Forelimb muscle (tissue), 1 donor: ENCODE results near the gene NPAS3. TPM values are rescaled to one million over a fixed set of nuclear protein-coding genes. Genes with fewer than 3 reads are reported as not detected.

Experiments
- DNase-seq: peaks from one replicate; pipeline ENCODE4 v3.0.0-alpha.2; 2013; ENCODE audit warnings: low read depth
- polyA plus RNA-seq: library from polyadenylated mRNA; unstranded; fragments of 120-200 nt; gene quantifications from one replicate; pipeline ENCODE4 v1.2.1, GENCODE V29; 2013; ENCODE audit not compliant: insufficient read length

NPAS3 gene
- polyA plus RNA-seq, 1 donor, result 4.0 TPM

DNA sequence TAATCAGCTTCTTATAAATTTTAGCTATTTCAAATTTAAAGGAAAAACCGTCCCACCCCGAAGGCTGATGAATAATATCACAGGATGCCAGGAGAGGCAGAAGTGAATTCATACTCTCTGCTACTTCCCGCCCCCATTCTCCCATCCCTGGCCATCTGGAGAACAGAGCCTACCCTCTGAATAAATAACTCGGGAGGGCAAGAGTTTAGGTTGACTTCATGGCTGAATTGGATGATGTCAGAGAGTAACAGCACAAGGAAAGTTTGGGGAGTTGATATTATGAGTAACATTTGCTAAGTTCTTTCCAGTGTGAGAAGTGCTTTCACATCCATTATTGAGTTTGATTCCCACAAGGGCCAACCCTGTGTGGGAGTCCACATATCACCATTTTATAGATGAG lies 770.6 kb downstream of the NPAS3 start:
- no peak for DNase-seq

- DNase-seq, result no peak
Measured at GRCh38 chr14:33709711-33710110, 771.0 kb downstream of the NPAS3 start.

DNA sequence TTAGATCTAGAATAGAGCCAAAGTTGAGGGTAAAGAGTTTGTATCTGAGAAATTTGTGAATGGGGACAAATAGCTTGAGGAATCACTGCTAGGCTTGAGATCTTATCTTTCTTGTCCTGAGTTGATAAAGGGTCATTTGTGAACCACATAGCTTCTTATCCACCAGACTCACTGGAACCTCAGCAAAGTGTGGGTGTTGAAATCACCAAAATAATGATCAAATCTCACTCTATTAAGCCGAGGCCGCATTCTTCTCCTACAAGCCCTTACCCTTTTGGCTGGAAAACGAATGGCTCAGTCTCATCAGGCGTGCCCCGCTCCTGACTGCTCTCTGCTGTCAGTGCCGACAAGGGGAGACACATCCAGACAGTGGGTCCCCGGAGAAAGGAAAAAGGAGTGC lies 771.6 kb downstream of the NPAS3 start:
- no peak for DNase-seq

GRCh38 chr14:33711194-33711593 lies 772.5 kb downstream of the NPAS3 start:
- no peak for DNase-seq

- no peak for DNase-seq
Measured at GRCh38 chr14:33711811-33712216, 773.1 kb downstream of the NPAS3 start.

GRCh38 chr14:33714527-33715226 lies 776.0 kb downstream of the NPAS3 start:
- no peak for DNase-seq

DNA sequence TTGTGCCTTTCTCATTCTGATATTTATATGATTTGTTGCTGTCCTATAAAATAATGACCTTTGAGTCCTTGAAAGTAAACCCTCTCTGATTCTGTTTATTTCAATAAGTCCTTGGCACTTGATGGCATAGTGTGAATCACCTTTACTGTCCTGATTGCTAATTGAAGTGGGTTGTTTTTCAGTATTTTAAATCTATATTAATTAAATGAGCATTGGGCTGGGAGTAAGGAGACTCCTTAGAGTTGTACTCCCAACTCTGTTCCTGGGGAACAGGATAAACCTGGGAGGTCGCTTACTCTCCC lies 776.5 kb downstream of the NPAS3 start:
- DNase-seq, result no peak

DNA sequence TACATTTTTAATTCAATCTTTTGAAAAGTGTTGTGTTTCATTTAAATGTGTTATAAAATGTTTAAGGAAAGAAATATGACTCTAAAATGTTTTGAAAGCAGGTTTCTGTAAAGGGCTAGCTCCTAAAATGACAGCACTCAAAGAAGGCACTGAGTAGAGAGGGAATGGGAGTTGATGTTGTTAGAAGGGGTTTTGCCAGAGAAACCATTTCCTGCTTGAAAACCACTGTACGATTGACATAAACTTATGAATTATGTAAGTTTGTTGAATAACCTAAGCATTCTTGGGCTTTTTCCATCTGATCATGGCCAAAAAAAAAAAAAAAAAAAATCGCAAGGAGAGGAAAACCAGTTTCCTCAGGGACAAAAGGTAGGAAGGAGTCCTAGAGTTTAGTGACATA lies 778.2 kb downstream of the NPAS3 start:
- no peak for DNase-seq

- DNase-seq, result no peak
Measured at GRCh38 chr14:33717866-33718265, 779.2 kb downstream of the NPAS3 start.

GRCh38 chr14:33720284-33720787 lies 781.7 kb downstream of the NPAS3 start:
- no peak for DNase-seq

GRCh38 chr14:33726685-33727084 lies 788.0 kb downstream of the NPAS3 start:
- no peak for DNase-seq

DNA sequence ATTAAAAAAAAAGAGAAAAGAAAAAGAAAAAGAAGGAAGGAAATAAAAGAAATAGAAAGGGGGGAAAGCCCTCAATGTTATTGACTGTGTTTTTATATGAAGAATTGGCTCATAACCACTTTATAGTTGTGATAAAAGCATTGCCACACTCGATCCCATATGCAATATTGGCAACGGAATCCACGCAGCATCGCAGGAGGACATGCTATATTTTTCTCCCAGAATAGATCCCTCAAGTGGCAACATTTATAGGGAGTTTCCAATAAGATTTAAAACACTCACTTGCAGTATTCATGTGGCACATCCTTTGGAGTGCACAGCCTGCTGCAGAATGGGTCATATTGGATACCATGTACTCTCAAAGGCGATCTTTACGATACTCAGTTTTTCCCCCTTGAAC lies 788.9 kb downstream of the NPAS3 start:
- DNase-seq, result no peak

DNA sequence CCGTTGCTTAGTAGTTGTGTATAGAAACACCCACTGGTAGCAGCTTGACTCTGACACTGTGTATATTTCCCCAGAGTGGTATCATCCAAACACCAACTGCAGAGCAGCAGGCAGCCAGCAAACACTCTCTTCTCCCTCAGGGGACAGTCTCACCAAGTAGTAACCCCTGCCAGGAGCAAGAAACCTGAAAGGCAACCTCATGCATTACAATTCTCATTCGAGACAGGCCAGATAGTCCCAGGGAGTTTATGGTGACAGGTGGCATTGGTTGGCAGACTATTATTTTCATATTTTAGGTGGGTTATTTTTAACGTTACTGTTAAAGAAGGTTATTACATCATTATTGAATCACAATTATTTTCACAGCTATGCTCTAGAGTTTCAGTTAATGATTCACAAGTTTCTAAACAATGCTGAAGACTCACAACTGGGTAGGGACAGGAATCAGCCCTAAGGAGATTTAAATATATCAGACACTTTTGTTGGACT lies 789.4 kb downstream of the NPAS3 start:
- no peak for DNase-seq

DNA sequence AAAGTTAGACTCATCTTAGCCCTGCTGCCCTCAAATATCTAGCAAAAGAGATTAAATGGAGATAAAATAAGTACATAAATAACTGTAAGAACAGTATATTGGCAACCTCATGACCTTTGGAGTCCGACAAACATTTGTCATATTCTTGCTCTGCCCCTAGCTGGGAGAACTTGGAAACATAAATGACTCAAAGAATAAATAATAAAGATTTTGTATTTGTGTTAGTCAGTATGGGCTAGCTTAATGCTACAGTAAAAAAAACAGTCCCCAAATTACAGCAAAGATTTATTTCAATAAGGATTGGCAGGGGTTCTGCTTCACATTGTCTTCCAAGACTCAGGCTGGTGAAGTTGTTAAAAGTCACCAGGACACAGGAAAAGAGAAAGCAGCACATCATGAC lies 791.5 kb downstream of the NPAS3 start:
- no peak for DNase-seq

DNA sequence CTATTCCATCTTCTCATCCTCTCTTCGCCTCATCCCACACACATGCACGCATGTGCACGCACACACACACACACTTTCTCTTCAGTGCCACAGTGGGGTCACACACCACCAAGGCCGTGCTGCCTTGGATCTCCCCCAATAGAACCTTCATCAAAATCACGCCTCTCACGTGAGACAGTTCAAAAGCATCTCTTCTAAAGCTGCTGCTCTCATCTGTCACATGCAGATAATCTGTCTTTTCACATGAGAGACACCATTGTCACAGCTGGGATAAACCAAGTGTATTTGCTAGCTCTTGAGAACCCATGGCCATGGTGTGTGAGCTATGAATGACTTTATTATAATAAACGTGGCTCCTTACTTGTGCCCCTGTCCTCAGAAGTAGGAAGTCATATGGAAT lies 793.5 kb downstream of the NPAS3 start:
- DNase-seq, result no peak

- DNase-seq, result no peak
Measured at GRCh38 chr14:33733310-33733709, 794.6 kb downstream of the NPAS3 start.

GRCh38 chr14:33733721-33734120 lies 795.0 kb downstream of the NPAS3 start:
- no peak for DNase-seq

DNA sequence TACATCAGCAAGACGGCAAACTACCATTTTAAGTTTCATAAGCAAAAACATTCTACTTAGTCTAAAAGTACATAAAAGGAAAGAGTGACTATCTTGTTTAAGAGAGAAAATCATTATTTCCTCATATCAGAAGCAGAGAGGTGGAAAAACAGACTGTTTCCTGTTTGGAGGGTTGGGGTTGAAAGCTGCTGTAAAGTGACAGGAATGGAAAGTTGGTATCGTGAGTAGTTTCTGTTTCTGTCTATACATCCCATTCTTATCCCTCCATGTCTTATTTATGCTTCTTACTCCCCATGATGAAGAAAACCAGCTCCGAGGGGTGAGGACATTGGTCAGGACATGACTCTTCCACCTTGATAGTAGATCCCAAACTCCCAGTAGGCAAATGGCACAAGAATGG lies 795.7 kb downstream of the NPAS3 start:
- no peak for DNase-seq

GRCh38 chr14:33736299-33736825 lies 797.7 kb downstream of the NPAS3 start:
- no peak for DNase-seq

DNA sequence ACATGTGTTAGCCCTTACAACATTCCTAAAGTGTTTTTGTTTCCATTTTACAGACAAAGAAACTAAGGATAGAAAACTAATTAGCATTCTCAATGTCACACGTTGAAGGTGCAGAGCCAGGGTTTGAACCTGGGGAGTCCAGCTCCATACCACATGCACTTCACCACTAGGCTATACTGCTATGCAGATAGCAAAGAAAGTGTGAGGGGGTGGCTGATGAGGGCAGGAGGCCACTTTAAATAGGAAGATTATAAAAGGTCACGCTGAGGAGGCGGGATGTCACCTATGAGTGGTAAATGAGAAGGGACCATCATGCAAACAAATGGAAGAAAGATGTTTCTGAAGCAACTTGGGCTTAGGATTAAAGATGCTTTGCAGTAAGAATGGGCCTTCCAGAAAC lies 798.3 kb downstream of the NPAS3 start:
- no peak for DNase-seq

DNA sequence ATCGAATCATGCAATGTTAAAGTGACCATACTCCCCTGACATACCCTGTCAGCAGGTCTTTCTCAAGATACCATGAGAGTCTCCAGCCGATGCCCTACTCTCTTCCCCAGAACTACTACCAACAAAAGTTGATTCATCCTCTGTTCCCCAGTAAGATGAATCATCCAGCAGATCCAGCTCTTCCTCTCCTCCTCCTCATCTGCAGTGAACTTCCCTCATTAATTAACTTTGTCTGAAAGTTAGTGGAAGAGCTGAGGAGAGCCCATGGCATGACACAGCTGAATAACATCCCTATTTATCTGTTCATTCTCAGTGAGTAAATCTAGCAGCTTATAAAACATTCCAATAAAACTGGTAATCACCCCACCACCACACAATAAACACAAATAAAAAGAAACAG lies 798.8 kb downstream of the NPAS3 start:
- no peak for DNase-seq

GRCh38 chr14:33738029-33738428 lies 799.4 kb downstream of the NPAS3 start:
- DNase-seq, result no peak

DNA sequence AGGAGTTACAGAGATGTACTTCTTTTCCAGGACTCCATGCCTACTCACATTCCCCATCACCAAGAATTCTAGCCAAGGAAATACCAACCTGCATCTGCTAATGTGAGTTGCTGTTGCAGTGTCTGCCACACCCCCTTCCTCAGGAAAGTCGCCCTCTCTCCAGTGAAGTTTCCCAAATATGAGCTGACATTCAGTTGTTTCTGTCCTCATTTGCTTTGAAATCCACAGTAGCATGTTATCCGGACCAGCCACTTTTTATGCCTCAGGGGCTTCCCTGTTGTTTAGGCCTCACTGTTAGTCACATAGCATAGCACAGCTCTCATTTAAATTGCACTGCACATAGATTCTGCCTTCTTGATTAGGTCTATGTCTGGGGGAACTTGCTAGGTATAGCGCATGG lies 799.8 kb downstream of the NPAS3 start:
- DNase-seq, result no peak

DNA sequence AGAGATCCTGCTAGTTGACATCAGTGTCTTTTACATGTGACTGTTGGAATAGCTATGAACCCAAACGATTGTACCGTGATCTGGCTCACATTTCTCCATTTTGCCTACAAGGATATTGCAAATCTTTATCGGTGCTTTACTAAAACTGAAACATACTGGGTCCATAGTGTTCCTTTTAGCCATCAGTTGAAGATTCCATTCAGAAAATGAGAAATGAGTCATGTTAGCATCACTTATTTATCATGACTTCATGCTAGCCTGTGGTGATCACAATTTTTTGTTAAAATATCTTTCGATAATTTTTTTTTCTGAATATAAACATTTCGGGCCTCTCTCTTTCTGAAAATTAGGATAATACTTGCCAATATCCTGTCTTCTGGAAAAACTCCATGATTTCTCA lies 801.9 kb downstream of the NPAS3 start:
- no peak for DNase-seq
